T-helper 9 cell (primary cell): Measurements from ENCODE around the gene NET1.
A peak's percentile ranks its signal among the peaks of the same experiment; 100 is the strongest.

Source experiments
- DNase-seq: peaks from one replicate; pipeline ENCODE4 v3.0.0-alpha.2; 2020

NET1 gene

DNA sequence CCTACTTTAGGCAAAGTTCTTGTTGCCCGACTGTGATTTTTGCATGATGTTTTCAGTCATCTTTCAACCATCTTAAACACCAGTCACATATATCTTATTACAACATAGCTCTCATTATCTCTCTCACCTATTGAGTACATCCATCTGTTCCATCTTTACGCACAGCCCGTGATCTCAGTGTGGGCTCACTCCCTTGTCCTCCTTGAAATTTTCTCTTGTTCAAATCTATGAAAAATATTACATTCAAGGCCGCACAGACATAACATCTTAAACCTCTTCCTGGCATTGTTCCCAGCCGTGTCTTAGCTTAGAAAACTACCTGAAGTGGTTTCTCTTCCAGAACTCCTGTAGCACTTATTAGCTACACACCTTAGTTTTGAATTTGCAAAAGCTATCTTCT, 32.6 kb downstream of the NET1 start:
- no peak for DNase-seq

DNA sequence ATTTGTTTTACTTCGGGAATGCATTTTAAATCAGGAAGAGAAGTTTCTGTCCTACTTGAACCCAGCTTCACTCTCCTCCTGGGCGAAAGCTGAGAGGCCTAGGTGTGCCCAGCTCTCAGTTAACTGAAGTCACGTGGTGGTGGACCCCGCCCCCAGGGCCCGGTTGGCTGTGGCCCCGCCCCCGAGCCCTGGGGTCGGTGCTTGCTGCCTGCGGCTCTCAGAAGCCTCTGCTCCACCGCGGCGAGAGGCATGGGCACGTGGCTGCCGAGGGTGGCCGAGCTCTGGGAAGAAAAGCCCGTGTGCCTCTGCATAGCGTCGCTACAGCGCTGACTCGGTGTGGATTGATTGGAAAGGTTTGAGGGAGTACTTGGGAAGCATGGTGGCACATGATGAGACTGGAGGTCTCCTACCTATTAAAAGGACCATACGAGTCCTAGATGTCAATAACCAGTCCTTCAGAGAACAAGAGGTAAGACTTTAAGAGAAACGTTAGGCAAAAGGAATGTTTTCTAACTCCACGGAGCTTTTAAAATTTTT, 34.1 kb downstream of the NET1 start:
- peak; percentile 30 for DNase-seq

DNA sequence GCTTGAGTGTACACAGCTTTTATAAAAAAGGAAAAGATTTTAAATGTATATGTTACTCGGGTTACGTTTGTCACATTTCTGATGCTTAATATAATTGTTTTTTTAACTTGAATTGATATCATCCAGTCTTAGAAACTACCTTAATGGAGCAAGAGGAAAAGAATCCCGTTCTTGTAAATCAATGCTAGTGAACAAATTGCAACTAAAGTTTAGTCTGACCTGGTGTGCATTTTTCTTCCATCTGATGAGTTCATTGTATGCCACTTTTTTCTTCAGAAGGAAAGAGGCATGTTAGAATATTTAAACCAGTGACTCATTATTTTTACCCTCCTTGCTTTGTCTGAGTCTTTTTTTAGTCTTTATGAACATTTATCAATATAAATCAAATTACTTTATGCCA, 34.7 kb downstream of the NET1 start:
- no peak for DNase-seq

DNA sequence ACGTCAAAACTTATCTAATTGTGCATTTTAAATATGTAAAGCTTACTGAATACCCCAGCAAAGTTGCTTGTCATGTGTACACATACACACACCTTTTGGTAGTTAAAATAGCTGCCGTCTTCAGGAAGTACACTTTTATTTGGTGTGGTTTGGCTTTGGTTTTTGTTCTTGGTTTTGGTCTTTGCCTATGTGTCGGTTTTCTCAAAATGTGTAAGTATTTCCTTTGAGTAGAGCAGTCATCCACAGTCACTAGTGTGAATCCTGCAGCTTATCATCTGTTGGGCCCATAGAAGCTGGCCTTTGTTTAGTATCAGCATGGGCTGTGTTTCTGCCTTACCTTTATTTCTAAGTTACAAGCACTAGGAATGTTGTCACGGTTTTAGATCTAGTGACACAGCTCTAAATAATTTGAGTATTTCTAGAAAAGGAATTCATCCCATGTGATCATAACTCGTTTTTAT, 35.3 kb downstream of the NET1 start:
- DNase-seq: no peak

DNA sequence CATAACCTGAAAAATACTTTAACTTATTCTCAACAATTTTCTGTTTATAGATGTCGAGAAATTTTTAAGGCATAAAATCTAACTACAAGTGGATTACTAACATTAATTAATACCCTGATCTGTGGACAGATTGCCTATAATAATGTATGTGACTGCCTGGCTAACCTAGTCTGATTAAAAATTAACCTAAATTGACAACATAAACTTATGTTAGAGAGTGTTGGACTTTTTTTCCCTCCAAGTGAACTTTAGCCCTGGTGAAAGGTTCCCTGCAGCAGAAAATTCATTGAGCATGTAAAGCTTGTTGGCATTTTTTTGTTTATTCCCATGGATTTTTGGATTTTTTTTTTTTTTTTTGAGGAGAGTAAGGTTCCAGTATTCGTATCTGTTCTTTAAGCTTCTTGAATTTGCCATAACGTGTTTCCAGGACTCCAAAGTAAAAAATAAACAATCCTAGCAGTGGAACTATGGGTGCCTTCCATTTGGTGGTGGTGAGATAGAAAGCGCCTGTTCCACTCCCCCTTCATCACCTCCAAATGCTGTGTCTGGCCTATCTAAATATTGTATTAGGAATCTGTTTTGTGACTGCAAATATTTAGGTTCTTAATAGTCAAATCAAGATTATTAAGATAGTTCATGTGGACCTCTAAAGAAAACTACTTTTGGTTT, 36.1 kb downstream of the NET1 start:
- no peak for DNase-seq

DNA sequence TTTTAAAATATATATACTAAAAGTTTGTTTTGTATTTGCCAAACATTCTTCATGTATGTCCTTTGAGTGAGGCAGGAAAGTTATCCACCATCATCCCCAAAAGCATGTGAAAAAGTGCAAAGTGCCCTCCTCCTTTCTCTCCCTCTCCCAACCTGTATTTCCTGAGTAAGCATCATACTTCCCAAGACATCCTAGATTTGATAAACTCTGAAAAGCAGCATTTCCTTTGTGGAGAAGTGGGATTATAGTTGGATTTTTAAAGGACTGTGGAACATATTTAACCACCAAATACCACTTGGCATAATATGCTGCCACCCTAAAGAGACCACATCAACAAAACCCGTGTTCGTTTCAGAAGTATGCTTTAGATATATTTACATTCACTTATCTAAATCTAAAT, 36.9 kb downstream of the NET1 start:
- DNase-seq: no peak

DNA sequence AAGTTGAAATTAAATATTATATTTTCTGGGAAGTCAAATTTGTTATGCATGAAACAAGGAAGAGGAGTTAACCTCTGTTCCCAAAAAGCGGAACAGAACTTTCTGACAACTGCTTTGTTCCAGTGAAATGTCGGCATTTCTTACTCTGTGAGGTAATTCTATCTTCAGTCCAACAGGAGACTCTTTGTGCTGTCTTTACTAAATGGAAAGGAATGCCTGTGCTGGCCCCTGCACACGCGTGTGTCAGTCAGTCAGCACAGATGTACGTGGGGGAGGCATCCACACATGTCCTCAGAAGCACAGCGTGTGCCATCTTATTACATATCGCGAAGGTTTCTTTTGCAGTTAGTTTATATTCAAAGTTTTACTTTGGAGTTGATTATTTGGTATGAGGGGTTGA, 37.5 kb downstream of the NET1 start:
- no peak for DNase-seq

DNA sequence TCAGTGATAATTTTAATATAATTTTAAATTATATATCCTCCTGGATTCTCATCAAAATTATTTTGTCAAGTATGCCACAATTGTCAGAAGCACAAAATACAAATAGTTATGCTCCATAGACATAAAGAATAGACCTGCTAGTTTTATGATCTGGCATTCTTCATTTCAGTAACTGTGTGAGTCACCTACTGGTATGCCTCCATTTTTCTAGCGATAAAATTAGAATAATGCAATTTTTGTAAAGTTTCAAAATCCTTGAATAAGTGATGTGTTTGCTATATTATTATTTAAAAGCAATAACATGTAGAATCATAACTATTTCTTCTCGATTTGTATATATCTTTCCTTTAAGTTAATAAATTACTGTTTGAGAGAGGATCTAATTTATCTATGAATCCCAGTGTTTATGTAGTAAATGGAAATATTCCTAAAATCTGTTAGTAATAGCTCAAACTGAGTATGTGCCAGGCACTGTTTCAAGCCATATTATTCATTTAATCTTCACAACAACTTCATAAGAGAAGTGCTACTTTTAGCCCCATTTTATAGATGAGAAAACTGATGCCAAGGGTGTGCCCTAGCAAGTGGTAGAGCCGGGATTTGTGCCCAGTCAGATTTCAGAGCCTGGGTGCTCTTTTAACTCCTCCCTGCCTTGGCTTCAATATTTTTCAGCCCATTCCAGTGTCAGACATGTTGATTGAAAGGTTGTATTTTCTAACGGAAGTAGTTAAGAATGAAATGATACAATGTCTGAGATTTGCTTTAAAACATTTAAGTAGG, 38.4 kb downstream of the NET1 start:
- no peak for DNase-seq

DNA sequence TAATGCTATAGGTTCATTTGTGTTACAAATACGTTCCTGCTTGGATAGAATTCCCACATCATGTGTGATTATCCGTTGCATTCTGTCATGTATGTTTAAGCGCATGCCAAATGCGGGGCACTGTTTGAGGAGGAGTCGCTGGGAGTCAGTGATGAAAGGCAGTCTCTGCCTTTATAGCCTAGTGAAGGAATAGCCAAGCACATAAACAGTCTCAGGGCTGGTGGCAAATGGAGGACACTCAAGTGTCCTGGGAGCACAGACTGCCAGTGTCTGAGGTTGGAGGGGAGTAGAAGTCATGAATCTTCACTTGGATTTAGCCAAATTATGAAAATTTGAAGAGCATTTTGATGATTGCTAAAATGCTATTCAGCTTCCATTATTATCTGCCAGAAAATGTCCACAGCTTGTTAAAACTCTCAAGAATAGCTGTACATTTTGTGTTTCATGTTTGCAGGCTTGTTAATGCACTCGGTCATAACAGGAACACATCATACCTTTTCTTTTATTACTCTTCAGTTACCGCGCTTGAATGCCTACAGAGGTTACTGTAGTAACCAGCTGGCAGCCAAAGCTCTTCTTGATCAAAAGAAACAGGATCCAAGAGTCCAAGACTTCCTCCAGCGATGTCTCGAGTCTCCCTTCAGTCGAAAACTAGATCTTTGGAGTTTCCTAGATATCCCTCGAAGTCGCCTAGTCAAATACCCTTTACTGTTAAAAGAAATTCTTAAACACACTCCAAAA, 41.6 kb downstream of the NET1 start:
- no peak for DNase-seq

DNA sequence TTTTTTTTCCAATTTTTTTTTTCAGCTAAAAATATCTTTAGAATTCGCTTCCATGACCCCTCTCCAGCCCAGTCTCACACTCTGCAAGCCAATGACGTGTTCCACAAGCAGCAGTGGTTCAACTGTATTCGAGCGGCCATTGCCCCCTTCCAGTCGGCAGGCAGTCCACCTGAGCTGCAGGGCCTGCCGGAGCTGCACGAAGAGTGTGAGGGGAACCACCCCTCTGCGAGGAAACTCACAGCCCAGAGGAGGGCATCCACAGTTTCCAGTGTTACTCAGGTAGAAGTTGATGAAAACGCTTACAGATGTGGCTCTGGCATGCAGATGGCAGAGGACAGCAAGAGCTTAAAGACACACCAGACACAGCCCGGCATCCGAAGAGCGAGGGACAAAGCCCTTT, 44.2 kb downstream of the NET1 start:
- no peak for DNase-seq

DNA sequence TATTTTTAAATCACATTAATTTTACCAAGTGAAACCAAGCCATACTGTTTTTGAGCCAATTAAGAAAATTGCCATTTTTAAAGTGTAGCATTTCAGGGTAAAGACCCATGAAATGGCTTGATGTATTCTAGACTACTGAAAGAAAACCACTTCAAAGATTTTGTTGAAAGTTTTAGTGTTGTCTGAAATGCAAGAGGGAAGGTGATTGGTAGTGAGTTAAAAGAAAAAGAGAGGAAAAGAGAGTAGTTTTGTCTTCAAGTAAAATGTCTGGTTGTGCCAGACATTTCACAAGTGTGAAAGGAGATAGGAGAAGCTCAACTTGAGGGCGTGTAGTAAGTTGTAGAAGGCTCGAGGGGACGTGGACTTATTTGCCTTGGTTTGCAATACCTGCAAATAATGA, 45.4 kb downstream of the NET1 start:
- DNase-seq: no peak

DNA sequence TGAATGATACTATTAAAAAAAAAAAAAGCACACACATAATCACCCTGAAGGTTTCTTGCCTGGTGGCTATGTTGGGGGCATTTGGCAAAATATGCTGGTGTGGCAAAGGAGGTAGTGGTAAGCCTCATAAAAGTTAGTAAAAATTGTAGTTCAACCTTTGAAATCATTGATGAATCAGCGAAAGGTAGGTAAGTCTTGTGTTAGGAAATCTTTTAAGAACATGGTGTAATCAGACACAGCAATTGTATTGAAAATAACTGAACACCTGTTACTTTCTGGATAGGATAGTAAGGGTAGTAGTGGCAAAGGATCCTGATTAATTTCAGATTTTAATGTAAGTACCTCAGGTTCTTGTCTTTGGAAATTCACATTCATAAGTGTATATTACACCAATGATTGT, 46.1 kb downstream of the NET1 start:
- no peak for DNase-seq

DNA sequence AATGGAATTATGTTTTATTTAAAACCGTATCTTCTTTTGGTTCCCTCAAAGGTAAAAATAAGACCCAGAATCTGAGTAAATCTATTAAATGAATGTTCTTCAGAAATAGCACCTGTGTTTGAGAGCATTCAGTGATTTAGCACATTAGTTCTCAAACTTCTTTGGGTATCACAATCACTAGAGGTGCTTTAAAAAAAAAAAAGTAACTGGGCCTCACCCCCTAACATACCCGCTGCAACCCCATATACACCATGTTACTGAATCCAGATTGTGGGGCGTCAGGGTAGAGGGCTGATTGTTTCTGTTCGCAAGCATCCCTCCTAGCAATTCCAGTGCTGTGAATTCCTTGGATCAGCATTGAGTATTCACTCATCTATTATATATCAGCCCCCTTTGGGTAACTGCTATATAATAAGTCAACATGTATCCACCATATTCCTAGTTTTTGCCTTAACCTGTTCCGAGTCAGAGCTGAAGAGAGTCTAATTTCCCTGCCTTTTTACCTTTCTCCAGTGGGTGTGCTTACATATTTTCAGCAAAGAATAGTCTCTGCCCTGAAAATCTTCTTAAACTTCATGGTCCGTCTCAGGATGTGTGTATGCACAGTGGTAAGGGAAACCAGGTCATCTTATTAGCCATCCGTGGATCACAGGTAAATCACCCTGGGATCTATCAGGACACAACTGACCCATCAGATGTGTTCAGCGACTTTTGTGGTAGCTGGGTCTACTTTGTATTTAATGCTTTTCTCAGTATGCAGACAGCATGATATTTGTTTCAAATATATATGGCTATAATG, 46.8 kb downstream of the NET1 start:
- no peak for DNase-seq

DNA sequence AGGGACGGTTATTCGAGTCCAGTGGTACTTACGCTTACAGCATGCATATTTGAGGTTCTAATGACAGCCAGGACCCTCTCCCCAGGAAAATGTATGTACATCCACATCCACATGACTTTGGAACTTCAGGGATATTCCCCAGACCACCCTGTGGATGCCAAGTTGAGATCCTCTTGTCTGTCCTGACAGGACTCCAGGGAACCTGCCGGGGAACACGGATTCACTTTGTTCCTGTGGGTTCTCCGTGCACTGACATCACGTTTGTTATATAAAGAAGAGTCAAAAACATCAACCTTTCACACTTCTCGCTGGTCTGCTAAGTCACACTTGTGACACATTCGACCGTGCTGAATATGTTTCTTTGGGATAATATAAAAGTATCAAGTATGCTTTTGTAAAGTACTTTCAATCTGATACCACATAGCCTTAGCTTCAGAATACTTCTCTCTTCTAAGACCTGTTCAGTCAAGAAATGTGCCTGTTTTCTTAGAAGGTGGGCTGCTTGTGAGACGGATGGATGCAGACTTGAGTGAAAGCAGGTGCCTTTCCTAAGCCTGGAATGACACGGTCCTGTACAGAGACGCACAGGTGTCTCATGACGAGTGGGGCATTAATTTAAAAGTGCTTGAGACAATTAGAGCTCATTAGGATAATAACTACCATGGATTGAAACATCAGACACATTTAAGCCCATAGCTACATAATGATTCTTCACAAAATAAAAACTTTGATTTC, 48.3 kb downstream of the NET1 start:
- no peak for DNase-seq

DNA sequence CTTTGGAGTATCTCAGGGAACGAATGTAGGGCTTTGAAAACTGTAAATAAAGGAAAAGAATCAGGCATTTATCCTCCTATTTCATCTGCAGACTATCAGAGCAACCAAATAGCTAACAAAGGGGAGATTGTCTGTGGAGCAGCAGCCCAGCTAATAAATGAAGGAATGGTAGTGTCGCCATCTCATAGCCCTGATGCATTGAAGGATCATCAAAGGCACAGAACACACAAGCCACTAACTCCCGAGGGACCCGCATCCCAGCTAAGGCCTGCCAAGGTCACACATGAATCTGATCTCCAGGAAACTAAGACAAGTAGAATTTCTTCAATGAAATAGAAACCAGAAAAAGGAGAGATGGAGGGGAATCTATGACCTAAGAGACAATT, 48.8 kb downstream of the NET1 start:
- DNase-seq: no peak

DNA sequence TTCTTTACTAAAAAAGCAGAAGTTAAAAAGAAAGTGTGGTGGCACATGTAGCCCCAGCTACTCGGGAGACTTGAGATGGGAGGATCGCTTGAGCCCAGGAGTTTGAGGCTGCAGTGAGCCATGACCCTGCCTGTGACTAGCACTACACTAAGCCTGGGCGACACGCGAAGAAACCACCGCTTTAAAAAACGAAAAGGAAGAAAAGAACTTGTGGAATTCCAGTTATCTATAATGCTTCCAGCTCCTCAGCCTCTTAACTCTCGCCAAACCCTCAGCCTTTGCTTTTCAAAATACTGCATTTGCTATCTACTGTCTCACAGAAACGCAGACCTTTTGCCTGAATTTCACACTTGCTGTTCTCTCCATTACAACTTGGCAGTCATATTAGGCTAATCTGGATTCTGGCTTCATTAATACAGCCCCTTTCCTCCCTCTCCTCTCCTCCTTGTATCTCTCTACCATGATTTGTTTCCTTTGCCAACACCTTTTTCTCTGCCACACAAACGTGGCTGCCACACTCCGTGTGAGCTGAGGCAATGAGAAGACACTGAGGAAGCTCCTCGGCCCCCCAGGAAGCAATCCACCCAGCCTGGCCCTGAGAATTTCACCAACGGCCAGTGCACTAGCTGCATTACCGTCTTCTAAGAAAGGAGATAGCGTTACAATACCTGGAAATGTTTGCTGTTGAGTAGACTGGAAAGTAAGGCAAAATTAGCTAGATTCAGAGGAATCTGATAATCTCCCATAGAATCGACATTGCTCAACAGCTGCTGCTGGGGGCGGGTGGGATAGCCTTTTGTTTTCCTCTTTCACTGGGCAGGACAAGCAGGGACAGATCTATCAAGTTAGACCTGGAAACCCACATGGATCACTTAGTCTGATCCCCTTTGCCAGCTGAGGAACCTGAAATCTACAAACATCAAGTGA, 49.8 kb downstream of the NET1 start:
- DNase-seq: no peak

DNA sequence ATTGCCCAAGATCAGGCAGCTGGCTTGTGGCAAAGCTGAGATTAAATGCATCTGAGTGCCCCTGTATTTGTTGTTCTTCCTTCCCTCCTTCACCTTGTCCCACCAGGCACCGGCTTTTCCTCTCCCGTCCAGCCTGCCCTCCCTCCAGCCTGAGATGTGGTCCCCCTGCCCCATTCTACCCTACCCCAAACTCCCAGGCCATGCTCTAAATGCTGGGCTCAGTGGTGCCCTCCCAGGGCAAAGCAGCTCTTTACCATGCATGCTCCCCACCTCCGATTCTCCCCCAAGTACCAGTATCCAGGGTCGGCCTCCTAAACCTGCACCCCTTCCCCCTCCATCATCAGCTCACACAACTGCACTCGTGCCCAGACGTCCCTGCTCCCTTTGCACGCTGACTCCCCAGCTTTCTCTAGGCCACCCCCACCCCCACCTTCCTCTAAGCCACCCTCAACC, 50.5 kb downstream of the NET1 start:
- no peak for DNase-seq

DNA sequence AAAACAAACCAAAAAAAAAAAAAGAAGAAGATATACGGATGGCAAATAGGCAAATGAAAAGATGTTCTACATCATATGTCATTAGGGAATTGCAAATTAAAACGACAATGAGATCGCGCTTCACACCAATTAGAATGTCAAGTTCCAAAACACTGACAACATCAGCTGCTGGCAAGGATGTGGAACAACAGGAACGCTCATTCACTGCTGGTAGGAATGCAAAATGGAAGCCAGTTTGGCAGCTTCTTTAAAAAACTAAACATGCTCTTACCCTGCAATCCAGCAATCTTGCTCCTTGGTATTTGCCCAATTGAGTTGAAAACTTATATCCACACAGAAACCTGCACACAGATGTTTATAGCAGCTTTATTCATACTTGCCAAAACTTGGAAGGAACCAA, 52.2 kb downstream of the NET1 start:
- DNase-seq: no peak

DNA sequence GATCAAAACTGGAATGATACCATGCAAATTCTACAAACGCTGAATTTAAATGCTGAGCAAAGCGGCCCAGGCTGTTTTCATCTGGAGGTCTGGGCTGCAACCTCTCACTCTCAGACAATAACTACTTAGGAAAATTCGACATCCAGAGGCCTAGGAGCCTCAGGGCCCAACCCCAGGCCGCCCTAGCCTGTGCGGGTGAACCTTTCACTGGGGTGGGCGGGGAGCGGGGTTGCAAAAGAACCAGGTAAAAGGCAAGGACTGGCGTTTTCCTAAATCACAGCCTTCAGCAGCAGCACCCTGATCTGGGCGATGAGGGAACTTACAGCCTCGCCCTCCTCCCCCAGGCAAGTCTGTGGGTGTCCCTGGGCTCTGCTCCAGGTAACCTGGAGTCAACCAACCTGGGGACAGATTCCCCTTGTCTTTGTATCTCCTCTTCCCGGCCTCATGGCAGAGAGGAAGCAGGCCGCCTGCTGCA, 53.7 kb downstream of the NET1 start:
- no peak for DNase-seq

DNA sequence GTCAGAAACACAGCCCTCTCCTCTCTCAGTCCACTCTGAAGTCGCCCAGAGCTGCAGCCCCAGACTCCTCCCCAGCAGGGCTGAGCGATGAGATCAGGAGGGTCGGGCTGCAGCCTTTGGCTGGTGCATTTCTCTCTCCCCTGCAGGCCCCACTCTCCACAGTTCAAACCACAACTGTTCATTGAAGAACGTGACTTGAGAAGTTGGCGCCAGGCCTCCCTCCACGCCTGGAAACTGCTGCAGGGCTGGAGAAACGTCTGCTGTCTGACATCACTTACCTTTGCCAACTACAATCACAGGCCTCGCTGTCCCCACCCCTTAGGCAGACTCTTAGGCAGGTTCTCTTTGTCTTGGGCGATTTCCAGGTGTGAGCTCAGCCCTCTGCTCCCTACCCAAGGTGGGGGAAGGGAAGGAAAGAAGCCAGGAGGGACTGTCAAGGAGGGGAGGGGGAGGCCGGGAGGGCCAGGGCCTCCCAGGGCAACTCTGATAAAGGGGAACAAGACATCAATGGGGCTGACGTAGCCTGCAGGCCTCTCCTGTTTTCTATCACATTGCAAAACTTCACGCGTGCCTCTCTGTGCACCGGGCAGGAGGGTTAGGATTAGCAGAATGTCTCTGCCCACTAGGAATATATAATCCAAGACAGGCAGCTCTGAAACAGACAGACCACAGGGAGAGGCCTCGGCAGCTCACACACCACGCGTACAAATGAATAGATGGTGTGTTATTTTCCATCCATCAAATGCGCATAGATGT, 54.3 kb downstream of the NET1 start:
- DNase-seq: no peak
